HG03280 (cell line): ENCODE measurements around the gene KCNH1.
"Not testable (repeated sequence)": the region's sequence is repeated elsewhere in the genome, so short reads cannot be mapped to it uniquely, and the experiment has no call there.

Experiments used
- ATAC-seq: cut with Tn5 transposase; IDR thresholded peaks from one replicate; pipeline ENCODE4 v1.9.1; 2021; ENCODE audit warnings: mild to moderate bottlenecking, moderate library complexity; ENCODE audit not compliant: unreplicated experiment

KCNH1 gene

GRCh38 chr1:211014275-211014674 lies 119.7 kb downstream of the KCNH1 start:
- no peak for ATAC-seq

- no peak for ATAC-seq
Measured at GRCh38 chr1:211013346-211014240, 120.4 kb downstream of the KCNH1 start.

DNA sequence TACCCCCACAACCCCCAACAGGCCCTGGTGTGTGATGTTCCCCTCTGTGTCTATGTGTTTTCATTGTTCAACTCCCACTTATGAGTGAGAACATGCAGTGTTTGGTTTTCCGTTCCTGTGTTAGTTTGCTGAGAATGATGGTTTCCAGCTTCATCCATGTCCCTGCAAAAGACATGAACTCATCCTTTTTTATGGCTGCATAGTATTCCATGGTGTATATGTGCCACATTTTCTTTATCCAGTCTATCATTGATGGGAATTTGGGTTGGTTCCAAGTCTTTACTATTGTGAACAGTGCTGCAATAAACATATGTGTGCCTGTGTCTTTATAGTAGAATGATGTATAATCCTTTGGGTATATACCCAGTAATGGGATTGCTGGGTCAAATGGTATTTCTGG lies 122.8 kb downstream of the KCNH1 start:
- ATAC-seq: not testable (repeated sequence)

GRCh38 chr1:211009944-211010343 lies 124.0 kb downstream of the KCNH1 start:
- no peak for ATAC-seq

- ATAC-seq: no peak
Measured at GRCh38 chr1:211007830-211008229, 126.1 kb downstream of the KCNH1 start.

DNA sequence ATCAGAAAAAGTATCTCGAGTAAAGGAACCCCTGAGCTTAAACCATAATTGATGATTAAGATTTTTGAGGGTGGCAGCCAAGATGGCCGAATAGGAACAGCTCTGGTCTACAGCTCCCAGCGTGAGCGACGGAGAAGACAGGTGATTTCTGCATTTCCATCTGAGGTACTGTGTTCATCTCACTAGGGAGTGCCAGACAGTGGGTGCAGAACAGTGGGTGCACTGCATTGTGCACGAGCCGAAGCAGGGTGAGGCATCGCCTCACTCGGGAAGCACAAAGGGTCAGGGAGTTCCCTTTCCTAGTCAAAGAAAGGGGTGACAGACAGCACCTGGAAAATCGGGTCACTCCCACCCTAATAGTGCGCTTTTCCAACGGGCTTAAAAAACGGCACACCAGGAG lies 138.0 kb downstream of the KCNH1 start:
- ATAC-seq: not testable (repeated sequence)

DNA sequence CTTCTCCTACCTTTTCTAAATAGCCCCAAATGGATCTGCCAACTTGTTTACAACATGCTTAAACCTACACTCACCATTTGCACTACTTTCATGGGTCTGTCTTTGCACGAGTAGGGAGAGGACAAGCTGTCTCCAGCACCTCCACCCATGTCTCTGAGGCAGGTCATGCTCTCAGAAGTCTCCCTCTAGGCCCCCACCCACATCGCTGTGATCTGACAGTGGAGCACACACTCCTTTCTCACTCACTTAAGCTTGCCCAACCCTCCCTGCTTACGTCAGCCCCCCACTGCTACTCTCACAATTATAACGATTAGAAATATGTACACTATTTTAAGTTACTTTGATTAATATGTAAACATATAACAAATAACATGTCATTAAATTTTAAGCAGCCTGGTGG lies 141.1 kb downstream of the KCNH1 start:
- ATAC-seq: no peak

DNA sequence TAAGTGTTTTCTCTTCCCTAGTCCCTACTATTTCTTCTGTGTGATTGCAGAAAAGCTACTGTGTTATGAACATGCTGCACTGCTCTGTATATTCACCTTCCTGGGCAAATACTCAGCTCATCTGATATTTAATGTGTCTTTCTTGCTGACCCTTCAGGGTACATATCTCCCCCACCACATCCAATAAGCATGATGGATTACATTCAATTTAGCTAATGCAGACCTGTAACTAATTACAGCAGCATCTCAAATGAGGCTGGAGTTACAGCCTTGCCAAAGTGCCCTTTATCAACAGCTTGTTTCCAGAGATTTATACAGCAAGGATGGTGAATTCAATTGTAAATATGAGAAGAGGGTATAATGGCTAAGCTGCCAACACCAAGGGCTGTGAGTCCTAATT lies 144.0 kb downstream of the KCNH1 start:
- no peak for ATAC-seq

DNA sequence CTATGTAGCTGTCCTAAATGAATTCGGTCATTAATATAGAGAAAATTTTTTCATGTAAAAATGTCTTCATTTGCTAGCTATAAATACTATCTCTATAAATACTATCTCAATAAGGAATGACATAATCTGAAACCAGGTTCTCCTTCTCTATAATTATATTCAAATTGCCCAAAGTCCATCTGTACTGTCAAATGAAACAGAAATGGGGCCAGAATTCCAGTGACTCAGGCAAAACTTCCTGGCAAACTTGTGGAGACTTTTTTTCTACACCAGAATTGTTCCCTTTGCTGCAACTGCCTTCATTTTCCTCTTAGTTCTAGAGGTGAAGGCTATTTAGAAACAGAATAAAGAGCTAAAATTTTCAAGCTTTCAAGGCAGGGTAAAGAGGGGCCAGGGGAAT lies 152.5 kb downstream of the KCNH1 start:
- ATAC-seq: no peak

DNA sequence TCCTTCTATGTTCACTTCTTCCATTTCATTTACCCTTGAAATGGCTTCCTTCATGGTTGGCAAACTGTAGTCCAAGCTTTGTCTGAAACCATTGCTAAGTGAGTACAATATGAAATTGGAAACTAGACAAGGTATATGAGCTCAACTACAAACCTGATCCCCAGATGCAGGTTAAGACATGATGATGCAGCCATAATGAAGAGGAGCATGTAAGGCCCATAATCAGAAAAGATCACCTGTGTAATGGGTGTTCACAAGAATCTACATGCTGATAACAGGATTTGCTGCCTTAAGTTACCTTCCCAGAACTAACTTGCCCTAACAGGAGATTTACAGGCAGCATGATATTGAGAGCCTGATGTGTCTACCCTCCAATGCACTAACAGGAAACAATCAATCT lies 153.9 kb downstream of the KCNH1 start:
- ATAC-seq: no peak

DNA sequence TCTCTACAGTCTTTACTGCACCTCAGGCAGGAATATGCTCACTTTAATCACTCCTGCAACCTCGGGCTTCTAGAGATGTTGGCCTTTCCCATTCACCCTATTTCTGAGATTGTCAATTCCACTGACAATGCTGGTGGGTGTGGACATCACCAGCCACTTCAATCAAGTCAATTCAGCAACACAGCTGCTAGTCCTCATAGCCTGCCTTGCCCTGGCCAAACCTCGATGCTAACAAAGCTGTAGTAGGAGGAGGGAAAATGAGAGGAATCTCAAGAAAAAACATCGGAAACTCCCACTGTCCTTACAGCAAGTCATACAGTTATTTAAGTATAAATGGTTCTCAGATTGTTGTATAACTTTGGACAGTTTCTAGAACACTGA lies 155.0 kb downstream of the KCNH1 start:
- no peak for ATAC-seq

DNA sequence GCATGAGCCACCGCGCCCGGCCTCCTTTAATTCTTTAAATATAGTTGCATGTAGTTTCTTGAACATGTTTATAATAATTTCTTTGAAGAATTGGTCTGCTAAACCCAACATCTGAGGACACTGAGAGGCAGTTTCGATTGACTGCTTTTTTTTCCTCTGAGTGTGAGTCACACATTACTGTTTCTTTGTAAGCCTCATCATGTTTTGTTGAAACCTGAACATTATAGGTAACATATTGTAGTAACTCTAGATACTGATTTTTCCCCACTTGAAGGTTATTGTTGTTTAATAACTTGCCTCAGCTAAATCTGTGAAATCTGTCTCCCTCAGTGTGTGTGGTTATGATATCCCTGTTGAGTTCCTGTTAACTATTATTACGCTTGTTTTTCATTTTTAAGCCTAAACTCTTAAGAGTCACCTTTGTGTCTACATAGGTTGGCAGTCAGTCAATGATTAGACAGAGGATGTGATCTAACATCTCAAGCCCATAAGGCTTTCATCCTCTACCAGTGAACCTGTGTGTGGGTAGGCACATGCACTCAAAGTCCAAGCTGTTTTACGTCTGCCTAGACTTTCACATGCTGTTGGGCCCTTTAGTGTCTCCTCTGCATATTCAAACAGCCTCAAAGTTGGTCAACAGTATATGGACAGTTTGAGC lies 155.5 kb downstream of the KCNH1 start:
- ATAC-seq: no peak

DNA sequence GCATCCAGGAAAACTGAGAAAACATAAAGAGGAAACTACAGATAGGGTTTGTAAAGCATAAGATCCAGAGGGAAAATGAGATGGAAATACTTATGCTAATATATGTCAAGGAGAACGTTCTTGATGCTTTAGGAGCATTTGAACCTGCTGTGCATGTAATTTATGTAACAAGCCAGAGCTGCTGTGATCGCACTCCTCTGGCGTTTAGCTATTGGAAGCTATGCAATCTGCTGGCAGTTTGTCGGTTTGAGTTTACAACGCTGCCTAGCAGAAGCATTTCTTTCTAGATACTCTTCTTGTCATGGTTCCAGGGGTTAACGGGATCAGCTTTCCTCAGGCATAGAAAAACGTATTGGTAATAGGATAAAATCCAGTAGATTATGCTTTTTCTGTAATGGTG lies 182.7 kb downstream of the KCNH1 start:
- ATAC-seq: no peak

DNA sequence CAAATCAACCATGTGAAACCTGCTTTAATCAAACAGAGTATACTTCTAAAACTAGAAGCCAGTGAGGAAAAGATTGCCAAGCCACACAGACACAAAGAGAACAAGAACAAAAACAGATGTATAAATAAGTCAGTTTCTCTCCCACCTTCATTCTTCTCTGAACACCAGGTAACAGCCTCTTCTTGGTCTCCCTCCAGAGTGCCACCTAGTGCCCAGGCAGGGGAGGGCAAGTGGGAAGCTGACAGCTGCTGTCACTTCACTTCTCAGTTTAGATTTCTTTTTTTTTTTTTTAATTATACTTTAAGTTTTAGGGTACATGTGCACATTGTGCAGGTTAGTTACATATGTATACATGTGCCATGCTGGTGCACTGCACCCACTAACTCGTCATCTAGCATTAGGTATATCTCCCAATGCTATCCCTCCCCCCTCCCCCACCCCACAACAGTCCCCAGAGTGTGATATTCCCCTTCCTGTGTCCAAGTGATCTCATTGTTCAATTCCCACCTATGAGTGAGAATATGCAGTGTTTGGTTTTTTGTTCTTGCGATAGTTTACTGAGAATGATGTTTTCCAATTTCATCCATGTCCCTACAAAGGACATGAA lies 183.9 kb downstream of the KCNH1 start:
- ATAC-seq: peak; percentile 83

GRCh38 chr1:210949489-210949888 lies 184.5 kb downstream of the KCNH1 start:
- no peak for ATAC-seq

GRCh38 chr1:210949039-210949438 lies 184.9 kb downstream of the KCNH1 start:
- ATAC-seq: no peak

DNA sequence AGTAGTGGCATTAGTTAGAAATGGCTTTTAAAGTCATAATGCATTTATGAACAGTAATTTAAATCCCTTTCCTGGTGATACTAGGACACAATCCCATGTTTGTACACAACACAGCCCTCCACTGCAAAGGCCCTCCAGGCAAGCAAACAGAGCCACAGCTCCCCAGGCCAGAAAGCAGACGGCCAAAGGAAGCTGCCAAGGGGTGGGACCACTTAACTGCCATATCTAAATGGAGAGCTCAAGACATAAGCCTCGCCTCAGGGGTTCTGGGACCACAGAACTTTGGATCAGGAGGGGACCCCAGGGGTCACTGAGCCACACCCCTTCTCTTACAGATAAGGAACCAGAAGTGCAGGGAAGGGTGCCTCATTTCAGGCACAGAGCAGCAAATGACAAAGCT lies 189.7 kb downstream of the KCNH1 start:
- ATAC-seq: no peak

DNA sequence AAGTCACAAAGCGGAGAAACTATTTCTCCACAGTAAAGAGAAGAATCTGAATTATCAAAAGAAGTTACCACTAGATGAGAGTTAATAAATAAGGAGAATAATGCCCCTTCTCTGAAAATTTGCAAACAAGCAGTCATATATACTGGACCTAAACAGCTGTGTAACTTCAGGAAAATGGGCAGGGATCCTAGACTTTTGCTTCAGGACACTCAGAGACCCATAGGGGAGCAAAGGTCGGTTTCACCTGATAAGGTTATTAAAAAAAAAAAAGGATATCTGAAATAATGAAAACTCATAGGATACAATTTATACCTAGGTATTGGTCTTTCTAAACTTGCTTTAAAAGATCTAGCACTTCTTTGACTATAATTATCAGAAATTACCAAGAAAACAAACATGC lies 191.4 kb downstream of the KCNH1 start:
- no peak for ATAC-seq

GRCh38 chr1:210940081-210940617 lies 193.8 kb downstream of the KCNH1 start:
- no peak for ATAC-seq

GRCh38 chr1:210938416-210938925 lies 195.5 kb downstream of the KCNH1 start:
- ATAC-seq: no peak

GRCh38 chr1:210937846-210938245 lies 196.1 kb downstream of the KCNH1 start:
- ATAC-seq: no peak
